HepG2 (cell line): Measurements from ENCODE around the gene ARID5B. TPM values are rescaled to one million over a fixed set of nuclear protein-coding genes. Genes with fewer than 3 reads are reported as not detected.

Experiments used
- DR1 ChIP-seq: sonication (generic); formaldehyde crosslinking; IDR thresholded peaks from 2 replicates; pipeline ENCODE4 v1.8.0; 2021; ENCODE audit warnings: mild to moderate bottlenecking, missing genetic modification reagents, inconsistent platforms
- GTF2F1 ChIP-seq: fragments of 150-350 bp; IDR thresholded peaks from 2 replicates; pipeline ENCODE4 v1.6.1; 2014; ENCODE audit warnings: low read length
- HNRNPLL ChIP-seq: fragments of 200-400 bp; formaldehyde crosslinking; IDR thresholded peaks from 2 replicates; pipeline ENCODE4 v1.6.1; 2017; ENCODE audit warnings: mild to moderate bottlenecking, low read depth, low read length; ENCODE audit not compliant: poor library complexity, severe bottlenecking
- KMT2A ChIP-seq: sonication (generic); formaldehyde crosslinking; IDR thresholded peaks from 2 replicates; pipeline ENCODE4 v1.4.0; 2020; ENCODE audit warnings: missing genetic modification reagents
- NCOR1 ChIP-seq: fragments of 200-600 bp; sonication (generic); IDR thresholded peaks from 2 replicates; pipeline ENCODE4 v1.7.0; 2017; ENCODE audit warnings: antibody characterized with exemption, low read length, borderline replicate concordance
- NFKBIZ ChIP-seq: IDR thresholded peaks from 2 replicates; pipeline ENCODE4 v1.6.1; 2018; ENCODE audit warnings: missing genetic modification reagents, missing compliant biosample characterization
- NR2F6 ChIP-seq, 2 experiments: IDR thresholded peaks; 2 replicates each; pipeline ENCODE4 v1.6.1; 2016; ENCODE audit warnings: antibody characterized with exemption in 1 of 2, mild to moderate bottlenecking in 1 of 2
- POLR2G ChIP-seq: fragments of 200-400 bp; formaldehyde crosslinking; IDR thresholded peaks from 2 replicates; pipeline ENCODE4 v1.6.1; 2018; ENCODE audit warnings: mild to moderate bottlenecking, low read depth, low read length, moderate library complexity
- RAD21 ChIP-seq: fragments of 450-650 bp; formaldehyde crosslinking; IDR thresholded peaks from 2 replicates; pipeline ENCODE4 v1.5.0; 2020; ENCODE audit warnings: mild to moderate bottlenecking
- SAFB2 ChIP-seq: sonication (generic); formaldehyde crosslinking; IDR thresholded peaks from 2 replicates; pipeline ENCODE4 v1.5.1; 2020; ENCODE audit warnings: missing genetic modification reagents, low read depth, mild to moderate bottlenecking, borderline replicate concordance
- SCMH1 ChIP-seq: sonication (generic); formaldehyde crosslinking; IDR thresholded peaks from 2 replicates; pipeline ENCODE4 v1.9.0; 2021; ENCODE audit warnings: missing genetic modification reagents, mild to moderate bottlenecking, borderline replicate concordance
- STAT5B ChIP-seq: sonication (generic); formaldehyde crosslinking; IDR thresholded peaks from 2 replicates; pipeline ENCODE4 v1.4.0; 2020; ENCODE audit warnings: missing genetic modification reagents
- TBX3 ChIP-seq: fragments of 450-650 bp; IDR thresholded peaks from 2 replicates; pipeline ENCODE4 v1.6.1; 2017; ENCODE audit warnings: antibody characterized with exemption, mild to moderate bottlenecking, inconsistent platforms, borderline replicate concordance
- ZNF382 ChIP-seq: sonication (generic); formaldehyde crosslinking; IDR thresholded peaks from 2 replicates; pipeline ENCODE4 v1.5.0; 2020; ENCODE audit warnings: missing genetic modification reagents, mild to moderate bottlenecking, borderline replicate concordance
- ZNF446 ChIP-seq: sonication (generic); formaldehyde crosslinking; IDR thresholded peaks from 2 replicates; pipeline ENCODE4 v1.5.0; 2020; ENCODE audit warnings: mild to moderate bottlenecking, missing genetic modification reagents
- ZNF460 ChIP-seq: sonication (generic); formaldehyde crosslinking; IDR thresholded peaks from 2 replicates; pipeline ENCODE4 v1.5.1; 2020; ENCODE audit warnings: missing genetic modification reagents, mild to moderate bottlenecking, borderline replicate concordance
- ZNF552 ChIP-seq: sonication (generic); formaldehyde crosslinking; IDR thresholded peaks from 2 replicates; pipeline ENCODE4 v1.9.0; 2022; ENCODE audit warnings: missing genetic modification reagents, mild to moderate bottlenecking, borderline replicate concordance
- ZNF724P ChIP-seq: sonication (generic); formaldehyde crosslinking; IDR thresholded peaks from 2 replicates; pipeline ENCODE4 v1.8.0; 2022; ENCODE audit warnings: missing genetic modification reagents, borderline replicate concordance
- polyA plus RNA-seq, 8 experiments: library from polyadenylated mRNA; depleted of rRNA in 3 of 8; stranded (reverse) in 7 of 8; unstranded in 1 of 8; fragments of >200 nt; fragmentation: Illumina TruSeq in 4 of 8; extraction: Trizol in 4 of 8; gene quantifications; 2 replicates each; pipeline versions ENCODE4 v1.2.1 to v1.2.3, GENCODE V29; 2011 to 2016; ENCODE audit warnings: low read depth in 4 of 8, missing spikeins in 1 of 8, mixed read lengths in 1 of 8; ENCODE audit not compliant: insufficient read depth in 1 of 8
- total RNA-seq, 5 experiments: library from RNA; depleted of rRNA; stranded (reverse); fragments of >200 nt; fragmentation: Illumina TruSeq; extraction: Trizol; gene quantifications; 2 replicates each; pipeline ENCODE4 v1.2.3, GENCODE V29; 2016; ENCODE audit warnings: low read depth in 1 of 5
- TF ChIP-seq, protein P1 (sequence below): IDR thresholded peaks from 2 replicates; pipeline ENCODE4 v1.6.1; 2016
- TF ChIP-seq, protein P2 (sequence below): sonication (generic); IDR thresholded peaks from 2 replicates; pipeline ENCODE4 v1.6.1; 2016; ENCODE audit warnings: low read depth, borderline replicate concordance
- TF ChIP-seq, protein P3 (sequence below): sonication (generic); formaldehyde crosslinking; IDR thresholded peaks from 2 replicates; pipeline ENCODE4 v1.5.0; 2020; ENCODE audit warnings: mild to moderate bottlenecking, missing genetic modification reagents
- TF ChIP-seq, protein P4 (sequence below): sonication (generic); formaldehyde crosslinking; IDR thresholded peaks from 2 replicates; pipeline ENCODE4 v1.4.0; 2020; ENCODE audit warnings: missing genetic modification reagents
- TF ChIP-seq, protein P5 (sequence below): sonication (generic); formaldehyde crosslinking; IDR thresholded peaks from 2 replicates; pipeline ENCODE4 v1.5.0; 2020; ENCODE audit warnings: missing genetic modification reagents

Gene ARID5B
- total and polyA plus RNA-seq, 2 of the 13 experiments (the other 11 are each of a cell fraction or from before 2014, with no cell fraction given), result 6.2 to 21.1 TPM

DNA sequence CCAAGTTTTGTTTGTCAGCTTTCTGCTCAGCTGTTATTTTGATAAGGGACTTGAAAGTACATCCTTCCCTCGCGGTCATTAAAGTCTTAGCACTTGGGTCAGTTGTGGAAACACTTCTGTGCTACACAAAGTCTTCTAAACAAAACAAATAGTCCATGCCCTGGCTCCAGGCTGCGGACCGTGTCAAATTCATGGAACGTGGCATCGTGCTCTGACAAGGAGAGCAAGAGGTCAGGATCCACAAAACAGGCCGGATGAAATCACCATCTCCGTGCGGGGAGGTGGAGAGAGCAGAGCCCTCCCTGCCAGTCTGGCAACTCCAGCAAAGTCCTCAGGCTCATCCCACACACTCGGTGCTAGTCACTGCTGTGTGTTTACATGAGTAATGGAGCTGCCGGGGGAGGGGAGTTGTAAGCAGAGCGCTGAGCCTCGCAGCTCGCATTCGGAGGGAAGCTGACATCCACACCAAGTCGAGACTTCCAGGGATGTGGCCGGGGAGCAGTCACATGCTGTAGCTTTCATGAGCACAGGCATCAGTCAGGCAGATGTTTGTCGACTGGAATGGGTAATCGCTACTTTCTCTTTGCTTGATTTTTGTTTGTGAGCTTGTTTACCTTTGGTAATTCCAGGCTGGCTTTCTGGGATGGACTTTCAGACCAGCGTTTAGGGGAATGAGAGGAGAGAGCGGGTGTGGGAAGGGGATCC, 147.6 kb downstream of the ARID5B start (continued):
- TF ChIP-seq, protein P1, sequence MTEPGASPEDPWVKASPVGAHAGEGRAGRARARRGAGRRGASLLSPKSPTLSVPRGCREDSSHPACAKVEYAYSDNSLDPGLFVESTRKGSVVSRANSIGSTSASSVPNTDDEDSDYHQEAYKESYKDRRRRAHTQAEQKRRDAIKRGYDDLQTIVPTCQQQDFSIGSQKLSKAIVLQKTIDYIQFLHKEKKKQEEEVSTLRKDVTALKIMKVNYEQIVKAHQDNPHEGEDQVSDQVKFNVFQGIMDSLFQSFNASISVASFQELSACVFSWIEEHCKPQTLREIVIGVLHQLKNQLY, result peak; percentile 58; the same call in 1 of the 2 replicates
- TF ChIP-seq, protein P2, sequence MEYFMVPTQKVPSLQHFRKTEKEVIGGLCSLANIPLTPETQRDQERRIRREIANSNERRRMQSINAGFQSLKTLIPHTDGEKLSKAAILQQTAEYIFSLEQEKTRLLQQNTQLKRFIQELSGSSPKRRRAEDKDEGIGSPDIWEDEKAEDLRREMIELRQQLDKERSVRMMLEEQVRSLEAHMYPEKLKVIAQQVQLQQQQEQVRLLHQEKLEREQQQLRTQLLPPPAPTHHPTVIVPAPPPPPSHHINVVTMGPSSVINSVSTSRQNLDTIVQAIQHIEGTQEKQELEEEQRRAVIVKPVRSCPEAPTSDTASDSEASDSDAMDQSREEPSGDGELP, result peak; percentile 91
- TF ChIP-seq, protein P3, sequence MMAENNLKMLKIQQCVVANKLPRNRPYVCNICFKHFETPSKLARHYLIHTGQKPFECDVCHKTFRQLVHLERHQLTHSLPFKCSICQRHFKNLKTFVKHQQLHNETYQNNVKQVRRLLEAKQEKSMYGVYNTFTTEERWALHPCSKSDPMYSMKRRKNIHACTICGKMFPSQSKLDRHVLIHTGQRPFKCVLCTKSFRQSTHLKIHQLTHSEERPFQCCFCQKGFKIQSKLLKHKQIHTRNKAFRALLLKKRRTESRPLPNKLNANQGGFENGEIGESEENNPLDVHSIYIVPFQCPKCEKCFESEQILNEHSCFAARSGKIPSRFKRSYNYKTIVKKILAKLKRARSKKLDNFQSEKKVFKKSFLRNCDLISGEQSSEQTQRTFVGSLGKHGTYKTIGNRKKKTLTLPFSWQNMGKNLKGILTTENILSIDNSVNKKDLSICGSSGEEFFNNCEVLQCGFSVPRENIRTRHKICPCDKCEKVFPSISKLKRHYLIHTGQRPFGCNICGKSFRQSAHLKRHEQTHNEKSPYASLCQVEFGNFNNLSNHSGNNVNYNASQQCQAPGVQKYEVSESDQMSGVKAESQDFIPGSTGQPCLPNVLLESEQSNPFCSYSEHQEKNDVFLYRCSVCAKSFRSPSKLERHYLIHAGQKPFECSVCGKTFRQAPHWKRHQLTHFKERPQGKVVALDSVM (CRISPR knock-in tag), result no peak
- TF ChIP-seq GTF2F1 (no peak), TBX3 (peak; percentile 14; the same call in 1 of the 2 replicates), ZNF382 (CRISPR knock-in tag) (no peak), ZNF724P (CRISPR knock-in tag) (peak; percentile 37; the same call in 1 of the 2 replicates), SCMH1 (no peak), STAT5B (CRISPR knock-in tag) (no peak; the same call in 1 of the 2 replicates), SAFB2 (no peak), ZNF446 (CRISPR knock-in tag) (no peak), ZNF460 (CRISPR knock-in tag) (no peak; the same call in 1 of the 2 replicates), NFKBIZ (CRISPR knock-in tag) (peak; percentile 88), POLR2G (peak; percentile 89), KMT2A (peak; percentile 96), DR1 (CRISPR knock-in tag) (peak; percentile 38; the same call in 1 of the 2 replicates), NCOR1 (peak; percentile 63; the same call in 1 of the 2 replicates), RAD21 (CRISPR knock-in tag) (peak; percentile 26; the same call in 1 of the 2 replicates), NR2F6 (IDR thresholded peaks at IDR 0.05) (peak; percentile 80), NR2F6 (CRISPR knock-in tag; IDR thresholded peaks at IDR 0.05) (peak; percentile 92), ZNF552 (CRISPR knock-in tag) (no peak), HNRNPLL (no peak)
- TF ChIP-seq, protein P4, sequence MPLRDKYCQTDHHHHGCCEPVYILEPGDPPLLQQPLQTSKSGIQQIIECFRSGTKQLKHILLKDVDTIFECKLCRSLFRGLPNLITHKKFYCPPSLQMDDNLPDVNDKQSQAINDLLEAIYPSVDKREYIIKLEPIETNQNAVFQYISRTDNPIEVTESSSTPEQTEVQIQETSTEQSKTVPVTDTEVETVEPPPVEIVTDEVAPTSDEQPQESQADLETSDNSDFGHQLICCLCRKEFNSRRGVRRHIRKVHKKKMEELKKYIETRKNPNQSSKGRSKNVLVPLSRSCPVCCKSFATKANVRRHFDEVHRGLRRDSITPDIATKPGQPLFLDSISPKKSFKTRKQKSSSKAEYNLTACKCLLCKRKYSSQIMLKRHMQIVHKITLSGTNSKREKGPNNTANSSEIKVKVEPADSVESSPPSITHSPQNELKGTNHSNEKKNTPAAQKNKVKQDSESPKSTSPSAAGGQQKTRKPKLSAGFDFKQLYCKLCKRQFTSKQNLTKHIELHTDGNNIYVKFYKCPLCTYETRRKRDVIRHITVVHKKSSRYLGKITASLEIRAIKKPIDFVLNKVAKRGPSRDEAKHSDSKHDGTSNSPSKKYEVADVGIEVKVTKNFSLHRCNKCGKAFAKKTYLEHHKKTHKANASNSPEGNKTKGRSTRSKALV (CRISPR knock-in tag), result 0 out of 2 replicates have a peak, but pooled peaks have one; percentile 67
- TF ChIP-seq, protein P5, sequence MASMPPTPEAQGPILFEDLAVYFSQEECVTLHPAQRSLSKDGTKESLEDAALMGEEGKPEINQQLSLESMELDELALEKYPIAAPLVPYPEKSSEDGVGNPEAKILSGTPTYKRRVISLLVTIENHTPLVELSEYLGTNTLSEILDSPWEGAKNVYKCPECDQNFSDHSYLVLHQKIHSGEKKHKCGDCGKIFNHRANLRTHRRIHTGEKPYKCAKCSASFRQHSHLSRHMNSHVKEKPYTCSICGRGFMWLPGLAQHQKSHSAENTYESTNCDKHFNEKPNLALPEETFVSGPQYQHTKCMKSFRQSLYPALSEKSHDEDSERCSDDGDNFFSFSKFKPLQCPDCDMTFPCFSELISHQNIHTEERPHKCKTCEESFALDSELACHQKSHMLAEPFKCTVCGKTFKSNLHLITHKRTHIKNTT (CRISPR knock-in tag), result no peak
